ENCODE results near the gene PODXL2. TPM values are rescaled to one million over a fixed set of nuclear protein-coding genes. Genes with fewer than 3 reads are reported as not detected.

PODXL2 gene
- total and polyA plus RNA-seq, 2 of the 8 experiments (the other 6 are each of a cell fraction or from before 2014, with no cell fraction given), result 27.6 to 31.6 TPM

DNA sequence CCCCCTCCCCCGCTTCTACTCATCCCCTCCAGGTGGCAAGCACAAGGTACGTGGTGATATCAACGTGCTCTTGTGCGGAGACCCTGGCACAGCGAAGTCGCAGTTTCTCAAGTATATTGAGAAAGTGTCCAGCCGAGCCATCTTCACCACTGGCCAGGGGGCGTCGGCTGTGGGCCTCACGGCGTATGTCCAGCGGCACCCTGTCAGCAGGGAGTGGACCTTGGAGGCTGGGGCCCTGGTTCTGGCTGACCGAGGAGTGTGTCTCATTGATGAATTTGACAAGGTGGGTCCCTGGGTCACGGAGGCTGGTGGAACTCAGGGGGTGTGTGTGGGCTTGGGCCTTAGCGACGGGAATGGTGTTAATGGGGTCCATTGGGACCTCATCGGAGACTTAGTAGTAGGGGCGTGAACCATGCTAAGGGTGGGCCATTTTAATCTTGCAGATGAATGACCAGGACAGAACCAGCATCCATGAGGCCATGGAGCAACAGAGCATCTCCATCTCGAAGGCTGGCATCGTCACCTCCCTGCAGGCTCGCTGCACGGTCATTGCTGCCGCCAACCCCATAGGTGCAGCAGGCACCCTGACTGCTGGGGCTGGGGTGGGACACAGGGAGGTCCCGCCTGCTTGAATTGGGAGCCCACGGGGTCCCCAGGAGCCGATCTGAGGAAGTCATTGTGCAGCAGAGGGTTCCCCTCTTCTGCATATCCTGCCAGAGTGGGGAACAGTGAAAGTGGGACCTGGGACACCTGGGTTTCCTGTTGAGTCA, 12.0 kb upstream of the PODXL2 start:
- no peak overlapping the region for H2BK120ac ChIP-seq (replicated peaks; ENCODE audit: low read depth, low read length)
- H2AFZ ChIP-seq (ENCODE audit: low read length), result no peak overlapping the region
- no peak overlapping the region for H4K91ac ChIP-seq (replicated peaks; ENCODE audit: insufficient read length, low read length)
- H3K27me3 ChIP-seq (replicated peaks in 1 of 4; ENCODE audit: control insufficient read depth in 3 of 4, extremely low read depth in 1 of 4, insufficient read depth in 3 of 4, low read length in 3 of 4), result no peaks in the 10 kb centered on the region
- H4K5ac ChIP-seq (ENCODE audit: insufficient read length, low read depth, low read length), result no peak overlapping the region
- peak overlapping the region; percentile 63; the same call in 1 of the 2 replicates for H4K8ac ChIP-seq (ENCODE audit: extremely low read depth, insufficient read depth, low read length)
- no peak overlapping the region for H3K27ac ChIP-seq (ENCODE audit: low read depth, low read length)
- peaks cover 4% of the 10 kb centered on the region; the same call in 1 of the 2 replicates for H3K79me1 ChIP-seq (ENCODE audit: low read depth, low read length)
- no peak overlapping the region for H2AK5ac ChIP-seq (ENCODE audit: low read depth, low read length)
- DNase-seq (ENCODE audit: low read depth in 1 of 2, low spot score in 2 of 2) (no peak), FAIRE-seq (no peak)
- H3K23me2 ChIP-seq (ENCODE audit: low read depth, low read length), result no peaks in the 10 kb centered on the region
- H3K9me3 ChIP-seq (ENCODE audit: insufficient read depth in 2 of 2, low read depth in 1 of 2, low read length in 1 of 2), result no peaks in the 10 kb centered on the region
- no peak overlapping the region for H2BK20ac ChIP-seq (ENCODE audit: low read length)
- H2BK15ac ChIP-seq (ENCODE audit: low read length), result no peak overlapping the region
- H3K79me2 ChIP-seq (ENCODE audit: control insufficient read depth in 1 of 2, insufficient read depth in 2 of 2, low read length in 2 of 2), result peaks cover 0 to 29% of the 10 kb centered on the region in 2 experiments; a peak in 2 of 4 replicates
- POLR2A ChIA-PET (ENCODE audit: partially characterized antibody), result interaction anchor here (2.4 to 8.6 kb wide), 4 partner anchors 10 to 19 kb away, joined by 15 to 182 read pairs (median 52); partner anchors contain the start of gene MCM2
- no peak overlapping the region for H2BK5ac ChIP-seq (ENCODE audit: low read depth, low read length)
- no peak overlapping the region for H3K9ac ChIP-seq (replicated peaks in 1 of 4; ENCODE audit: extremely low read depth in 1 of 4, low read depth in 3 of 4, low read length in 3 of 4)
- H4K20me1 ChIP-seq (replicated peaks in 1 of 2; ENCODE audit: control insufficient read depth in 1 of 2, insufficient read depth in 2 of 2, low read length in 2 of 2), result peaks cover 19 to 51% of the 10 kb centered on the region in 2 experiments
- CTCF ChIA-PET (ENCODE audit: partially characterized antibody), result no interaction called here
- H3K56ac ChIP-seq (replicated peaks; ENCODE audit: insufficient read length, low read depth, low read length), result no peak overlapping the region
- H3K4ac ChIP-seq (replicated peaks; ENCODE audit: insufficient read length, low read depth, low read length), result no peak overlapping the region
- no peak overlapping the region for H3K23ac ChIP-seq (ENCODE audit: insufficient read length)
- peaks cover 73 to 98% (median 93%) of the 10 kb centered on the region in 4 experiments for H3K36me3 ChIP-seq (ENCODE audit: control insufficient read depth in 2 of 4, insufficient read depth in 4 of 4, low read length in 3 of 4)
- H3K14ac ChIP-seq (ENCODE audit: insufficient read length), result no peak overlapping the region
- 95% methylated on average over 19 of the region's 26 CpGs; no CpG with 5 or more reads in 1 of the 2 experiments for WGBS, 2 experiments (ENCODE audit: extremely low coverage in 1 of 2, insufficient coverage in 1 of 2, insufficient read length in 1 of 2, insufficient replicate concordance in 2 of 2, low coverage in 1 of 2, low lambda C conversion rate in 2 of 2, missing lambda C conversion rate in 1 of 2)
- TF ChIP-seq RFX5 (IDR thresholded peaks at IDR 0.05; ENCODE audit: borderline replicate concordance, low read depth, low read length) (no peak), POLR2AphosphoS5 (IDR thresholded peaks at IDR 0.05; ENCODE audit: low read depth, low read length) (no peak; the same call in 1 of the 2 replicates), BCL11A (IDR thresholded peaks at IDR 0.05; ENCODE audit: low read depth in 2 of 2, low read length in 2 of 2) (no peak), EGR1 (IDR thresholded peaks at IDR 0.05; ENCODE audit: borderline replicate concordance, low read depth, low read length) (no peak), TEAD4 (IDR thresholded peaks at IDR 0.05; ENCODE audit: low read depth, low read length) (no peak), CBX5 (IDR thresholded peaks at IDR 0.05; ENCODE audit: low read depth, low read length) (no peak), CREB1 (IDR thresholded peaks at IDR 0.05) (no peak), PHF8 (conservative IDR thresholded peaks at IDR 0.05; ENCODE audit: low read depth, low read length) (no peak), TAF7 (optimal IDR thresholded peaks at IDR 0.05; ENCODE audit: borderline replicate concordance, low read depth, low read length) (no peak), CTBP2 (IDR thresholded peaks at IDR 0.05; ENCODE audit: borderline replicate concordance, insufficient read depth, insufficient read length, low read length) (no peak), ASH2L (IDR thresholded peaks at IDR 0.05; ENCODE audit: low read length) (no peak)
- H2BK12ac ChIP-seq (ENCODE audit: low read depth, low read length), result no peak overlapping the region
- H3K4me3 ChIP-seq (ENCODE audit: extremely low read depth in 1 of 4, insufficient read depth in 2 of 4, low read depth in 3 of 4, low read length in 4 of 4), result no peak overlapping the region
- no peaks in the 10 kb centered on the region for H3K4me1 ChIP-seq (replicated peaks in 1 of 4; ENCODE audit: control insufficient read depth in 3 of 4, insufficient read depth in 4 of 4, low read length in 3 of 4)
- no peak overlapping the region for H3K4me2 ChIP-seq (ENCODE audit: insufficient read depth in 1 of 2, low read depth in 2 of 2, low read length in 2 of 2)
- no peak overlapping the region for H3K18ac ChIP-seq (ENCODE audit: extremely low read depth, low read length)

Data from H1 (cell line).